Trophoblast cell (in vitro differentiated cells and primary cell): ENCODE measurements around the gene NLRP1.

Experiments
- DNase-seq, 2 donors: peaks; one replicate each; pipeline ENCODE4 v3.0.0-alpha.2; 2016
- H2AFZ ChIP-seq: 2 replicates; pipeline ENCODE4 v1.6.1; 2013; ENCODE audit warnings: low read length, moderate library complexity, mild to moderate bottlenecking; ENCODE audit not compliant: insufficient read depth, poor library complexity
- H2AK5ac ChIP-seq: 2 replicates; pipeline ENCODE4 v1.6.1; 2013; ENCODE audit warnings: mild to moderate bottlenecking, low read length
- H2BK120ac ChIP-seq: 2 replicates; pipeline ENCODE4 v1.6.1; 2013; ENCODE audit warnings: low read length, mild to moderate bottlenecking, moderate library complexity; ENCODE audit not compliant: insufficient read depth, poor library complexity
- H2BK12ac ChIP-seq: 2 replicates; pipeline ENCODE4 v1.6.1; 2013; ENCODE audit warnings: mild to moderate bottlenecking, low read length, moderate library complexity
- H2BK5ac ChIP-seq: 2 replicates; pipeline ENCODE4 v1.6.1; 2013; ENCODE audit warnings: low read length, low read depth, moderate library complexity, mild to moderate bottlenecking; ENCODE audit not compliant: poor library complexity
- H3K14ac ChIP-seq: 2 replicates; pipeline ENCODE4 v1.6.1; 2013; ENCODE audit warnings: mild to moderate bottlenecking, low read length
- H3K18ac ChIP-seq: 2 replicates; pipeline ENCODE4 v1.6.1; 2013; ENCODE audit warnings: mild to moderate bottlenecking, low read length
- H3K23ac ChIP-seq: 2 replicates; pipeline ENCODE4 v1.6.1; 2013; ENCODE audit warnings: low read length
- H3K27ac ChIP-seq: 2 replicates; pipeline ENCODE4 v1.5.1; 2013; ENCODE audit warnings: low read depth, mild to moderate bottlenecking, inconsistent platforms, low read length, moderate library complexity
- H3K27me3 ChIP-seq: 2 replicates; pipeline ENCODE4 v1.6.1; 2013; ENCODE audit warnings: inconsistent platforms, mild to moderate bottlenecking, low read length, moderate library complexity; ENCODE audit not compliant: insufficient read depth
- H3K36me3 ChIP-seq, 2 experiments: 1 replicate in 1 of 2; 2 replicates in 1 of 2; pipeline ENCODE4 v1.6.1; 2013; ENCODE audit warnings: low read length in 2 of 2, mild to moderate bottlenecking in 2 of 2, moderate library complexity in 1 of 2; ENCODE audit not compliant: insufficient read depth in 2 of 2, control insufficient read depth in 1 of 2
- H3K4ac ChIP-seq: 2 replicates; pipeline ENCODE4 v1.6.1; 2013; ENCODE audit warnings: low read depth, mild to moderate bottlenecking, low read length, moderate library complexity
- H3K4me1 ChIP-seq, 2 experiments: 1 replicate in 1 of 2; 2 replicates in 1 of 2; pipeline ENCODE4 v1.6.1; 2013; ENCODE audit warnings: low read length in 2 of 2, mild to moderate bottlenecking in 2 of 2, moderate library complexity in 1 of 2; ENCODE audit not compliant: insufficient read depth in 2 of 2, control insufficient read depth in 1 of 2
- H3K4me2 ChIP-seq: 2 replicates; pipeline ENCODE4 v1.6.1; 2013; ENCODE audit warnings: inconsistent platforms, mild to moderate bottlenecking, low read length, moderate library complexity
- H3K4me3 ChIP-seq: 2 replicates; pipeline ENCODE4 v1.5.1; 2013; ENCODE audit warnings: mild to moderate bottlenecking, low read depth, low read length, inconsistent platforms
- H3K79me1 ChIP-seq: one replicate; pipeline ENCODE4 v1.6.1; 2013; ENCODE audit warnings: low read length
- H3K79me2 ChIP-seq: 2 replicates; pipeline ENCODE4 v1.6.1; 2013; ENCODE audit warnings: low read length, mild to moderate bottlenecking; ENCODE audit not compliant: control insufficient read depth, insufficient read depth, poor library complexity
- H3K9ac ChIP-seq: 2 replicates; pipeline ENCODE4 v1.6.1; 2013; ENCODE audit warnings: mild to moderate bottlenecking, low read length
- H3K9me3 ChIP-seq: 2 replicates; pipeline ENCODE4 v1.6.1; 2013; ENCODE audit warnings: low read depth, mild to moderate bottlenecking, control low read depth, inconsistent platforms, low read length; ENCODE audit not compliant: insufficient read depth
- H4K12ac ChIP-seq: 2 replicates; pipeline ENCODE4 v1.6.1; 2013; ENCODE audit warnings: low read depth, mild to moderate bottlenecking, low read length, moderate library complexity
- H4K8ac ChIP-seq: 2 replicates; pipeline ENCODE4 v1.6.1; 2013; ENCODE audit warnings: low read depth, mild to moderate bottlenecking, low read length, moderate library complexity
- H4K91ac ChIP-seq: one replicate; pipeline ENCODE4 v1.6.1; 2013; ENCODE audit warnings: low read depth, mild to moderate bottlenecking, low read length, moderate library complexity
- WGBS: extraction: QIAGEN DNeasy Blood & Tissue Kit; methylation state at CpG from one replicate; pipeline ENCODE4 v1.1.7; 2013; ENCODE audit warnings: missing lambda C conversion rate; ENCODE audit not compliant: insufficient read length, insufficient coverage; ENCODE audit errors: extremely low coverage; 5-methylcytosine and 5-hydroxymethylcytosine counted together

NLRP1 gene

GRCh38 chr17:5585287-5585794 lies 1.0 kb upstream of the NLRP1 start:
- Histone ChIP-seq H3K9ac (no peak overlapping the region), H3K23ac (no peak overlapping the region), H3K27me3 (no peaks in the 10 kb centered on the region), H3K4ac (no peak overlapping the region), H4K8ac (no peak overlapping the region), H3K79me2 (no peaks in the 10 kb centered on the region), H2BK120ac (no peak overlapping the region), H3K9me3 (no peaks in the 10 kb centered on the region), H2AK5ac (no peak overlapping the region), H2AFZ (no peak overlapping the region), H3K4me3 (no peak overlapping the region), H4K91ac (no peak overlapping the region), H3K79me1 (no peaks in the 10 kb centered on the region), H4K12ac (no peak overlapping the region), H3K27ac (no peak overlapping the region), H2BK5ac (no peak overlapping the region), H3K14ac (no peak overlapping the region), H2BK12ac (no peak overlapping the region), H3K4me1 (peaks cover 10 to 13% of the 10 kb centered on the region in 2 experiments), H3K36me3 (no peaks in the 10 kb centered on the region), H3K18ac (no peak overlapping the region), H3K4me2 (no peak overlapping the region)
- no CpG with 5 or more reads among the region's 11 CpGs for WGBS
- DNase-seq: no peak

- H3K79me2 ChIP-seq: no peaks in the 10 kb centered on the region
- WGBS: no CpG with 5 or more reads among the region's 21 CpGs
Measured at GRCh38 chr17:5583426-5584382, 605 bp downstream of the NLRP1 start.

GRCh38 chr17:5582209-5583185 lies 1.8 kb downstream of the NLRP1 start:
- H3K4me2 ChIP-seq: no peak overlapping the region
- no peak overlapping the region for H3K4ac ChIP-seq
- no peaks in the 10 kb centered on the region for H3K79me1 ChIP-seq
- no peak overlapping the region for H4K12ac ChIP-seq
- no peaks in the 10 kb centered on the region for H3K79me2 ChIP-seq
- no peaks in the 10 kb centered on the region for H3K27me3 ChIP-seq
- peaks cover 10 to 13% of the 10 kb centered on the region in 2 experiments for H3K4me1 ChIP-seq
- DNase-seq: no peak
- H3K23ac ChIP-seq: no peak overlapping the region
- H3K27ac ChIP-seq: no peak overlapping the region
- no peaks in the 10 kb centered on the region for H3K9me3 ChIP-seq
- no peak overlapping the region for H4K91ac ChIP-seq
- H3K36me3 ChIP-seq: no peaks in the 10 kb centered on the region
- H4K8ac ChIP-seq: no peak overlapping the region
- H2BK12ac ChIP-seq: no peak overlapping the region
- no CpG with 5 or more reads among the region's 11 CpGs for WGBS
- H2AK5ac ChIP-seq: no peak overlapping the region
- no peak overlapping the region for H2BK5ac ChIP-seq
- no peak overlapping the region for H3K9ac ChIP-seq
- H3K4me3 ChIP-seq: no peak overlapping the region
- H3K14ac ChIP-seq: no peak overlapping the region
- no peak overlapping the region for H3K18ac ChIP-seq
- H2BK120ac ChIP-seq: no peak overlapping the region
- H2AFZ ChIP-seq: no peak overlapping the region

More at GRCh38 chr17:5583426-5584382, 605 bp downstream of the NLRP1 start:
- Histone ChIP-seq H4K8ac (peak overlapping the region; percentile 9), H3K4me2 (no peak overlapping the region), H3K27ac (no peak overlapping the region), H4K12ac (no peak overlapping the region), H2BK5ac (no peak overlapping the region), H3K4ac (no peak overlapping the region), H2BK120ac (peak overlapping the region; percentile 14), H3K14ac (peak overlapping the region; percentile 6), H4K91ac (no peak overlapping the region), H3K36me3 (no peaks in the 10 kb centered on the region), H3K4me3 (no peak overlapping the region), H3K27me3 (no peaks in the 10 kb centered on the region), H3K9ac (no peak overlapping the region), H3K18ac (no peak overlapping the region), H3K79me1 (no peaks in the 10 kb centered on the region), H3K9me3 (no peaks in the 10 kb centered on the region), H2AK5ac (no peak overlapping the region), H2AFZ (no peak overlapping the region), H3K23ac (no peak overlapping the region), H3K4me1 (peaks cover 10 to 13% of the 10 kb centered on the region in 2 experiments), H2BK12ac (peak overlapping the region; percentile 25)
- no peak for DNase-seq

GRCh38 chr17:5581655-5582054 lies 2.7 kb downstream of the NLRP1 start:
- Histone ChIP-seq H3K23ac (no peak overlapping the region), H3K27ac (no peak overlapping the region), H3K9me3 (no peaks in the 10 kb centered on the region), H3K9ac (no peak overlapping the region), H3K14ac (no peak overlapping the region), H2BK5ac (no peak overlapping the region), H3K36me3 (no peaks in the 10 kb centered on the region), H4K91ac (no peak overlapping the region), H3K4me3 (no peak overlapping the region), H2AFZ (no peak overlapping the region), H3K18ac (no peak overlapping the region), H3K79me1 (no peaks in the 10 kb centered on the region), H4K8ac (no peak overlapping the region), H2BK120ac (no peak overlapping the region), H2BK12ac (no peak overlapping the region), H2AK5ac (no peak overlapping the region), H4K12ac (no peak overlapping the region), H3K4me1 (peaks cover 10 to 13% of the 10 kb centered on the region in 2 experiments), H3K4ac (no peak overlapping the region), H3K79me2 (no peaks in the 10 kb centered on the region), H3K27me3 (no peaks in the 10 kb centered on the region), H3K4me2 (no peak overlapping the region)
- no CpG with 5 or more reads among the region's 3 CpGs for WGBS
- DNase-seq: no peak
